K562 (cell line): Measurements from ENCODE around the gene AMBP. TPM values are rescaled to one million over a fixed set of nuclear protein-coding genes. Genes with fewer than 3 reads are reported as not detected.

Source experiments
- ATAC-seq: fragments of 200-7000 bp; cut with Tn5 transposase; 3 replicates; pipeline ENCODE4 v1.9.1; 2020; ENCODE audit warnings: moderate library complexity
- BruUV-seq: library from RNA; stranded (reverse); fragments of 400-500 nt; replicated peaks from 2 replicates; lab custom pipeline; 2021; lab: Mats Ljungman, UMichigan
- CTCF ChIA-PET: fragments of 300-600 bp; formaldehyde crosslinking; extraction: SDS; loops from one replicate; lab custom pipeline; 2021; ENCODE audit warnings: low intra/inter-chr PET ratio; lab: Yijun Ruan, JAX
- POLR2A ChIA-PET: fragments of 300-600, 350-650 bp; sonication (Branson Sonifier 250); formaldehyde crosslinking; extraction: SDS; loops from one replicate; lab custom pipeline; 2021; ENCODE audit warnings: antibody characterized with exemption, inconsistent platforms; lab: Yijun Ruan, JAX
- DNase-seq, 4 experiments: peaks; one replicate each; pipeline versions ENCODE4 v3.0.0 to v3.0.0-alpha.2; 2011 to 2018; ENCODE audit warnings: low spot score in 3 of 4, mixed read lengths in 3 of 4; ENCODE audit errors: extremely low read depth in 1 of 4
- FAIRE-seq: peaks from 2 replicates; lab custom pipeline; 2011; peaks lifted over from hg19 to GRCh38; lab: Jason Lieb, UNC
- H2AFZ ChIP-seq: 2 replicates; pipeline ENCODE4 v1.6.0; 2011; ENCODE audit warnings: low read depth, low read length, control low read depth, inconsistent platforms
- H3K27ac ChIP-seq: fragments of 200-600 bp; 3 replicates; pipeline ENCODE4 v1.8.0; 2011; ENCODE audit warnings: low read depth, mild to moderate bottlenecking, control low read depth, inconsistent platforms, low read length, moderate library complexity, mixed read lengths; ENCODE audit errors: extremely low read depth
- H3K27me3 ChIP-seq, 2 experiments: fragments of 300-600 bp in 1 of 2; 2 replicates in 1 of 2; 3 replicates in 1 of 2; pipeline versions ENCODE4 v1.6.0 to v1.8.0; 2011; ENCODE audit warnings: inconsistent platforms in 2 of 2, low read length in 2 of 2, mild to moderate bottlenecking in 1 of 2, mixed read lengths in 1 of 2, moderate library complexity in 1 of 2; ENCODE audit not compliant: control insufficient read depth in 2 of 2, insufficient read depth in 2 of 2
- H3K36me3 ChIP-seq: fragments of 300-600 bp; 3 replicates; pipeline ENCODE4 v1.8.0; 2011; ENCODE audit warnings: mild to moderate bottlenecking, low read length, inconsistent platforms; ENCODE audit not compliant: control insufficient read depth, insufficient read depth
- H3K4me1 ChIP-seq, 2 experiments: fragments of 200-600 bp in 1 of 2; replicated peaks in 1 of 2; 2 replicates in 1 of 2; 3 replicates in 1 of 2; pipeline versions ENCODE4 v1.5.1 to v1.8.0; 2011; ENCODE audit warnings: inconsistent platforms in 2 of 2, low read length in 2 of 2, mild to moderate bottlenecking in 1 of 2, mixed read lengths in 1 of 2, moderate library complexity in 1 of 2; ENCODE audit not compliant: control insufficient read depth in 2 of 2, insufficient read depth in 2 of 2
- H3K4me2 ChIP-seq: 2 replicates; pipeline ENCODE4 v1.6.1; 2011; ENCODE audit warnings: low read length, control low read depth, inconsistent platforms, mixed read lengths; ENCODE audit not compliant: insufficient read depth
- H3K4me3 ChIP-seq: fragments of 200-600 bp; sonication (generic), shearing (Covaris generic); 2 replicates; pipeline ENCODE4 v1.5.1; 2016; ENCODE audit warnings: control low read depth, inconsistent platforms
- H3K79me2 ChIP-seq: fragments of 200-600 bp; 3 replicates; pipeline ENCODE4 v1.8.0; 2011; ENCODE audit warnings: low read length, inconsistent platforms; ENCODE audit not compliant: control insufficient read depth, insufficient read depth
- H3K9ac ChIP-seq, 2 experiments: 2 replicates each; pipeline versions ENCODE4 v1.6.0 to v1.6.1; 2011; ENCODE audit warnings: low read depth in 2 of 2, low read length in 2 of 2, control low read depth in 1 of 2, inconsistent platforms in 1 of 2, mild to moderate bottlenecking in 1 of 2, mixed read lengths in 1 of 2; ENCODE audit not compliant: insufficient read depth in 1 of 2
- H3K9me1 ChIP-seq: one replicate; pipeline ENCODE4 v1.6.0; 2011; ENCODE audit warnings: inconsistent platforms, mild to moderate bottlenecking, low read length, moderate library complexity; ENCODE audit not compliant: control insufficient read depth, insufficient read depth
- H3K9me3 ChIP-seq: replicated peaks from 2 replicates; pipeline ENCODE4 v1.5.1; 2011; ENCODE audit warnings: low read depth, low read length, inconsistent platforms; ENCODE audit not compliant: control insufficient read depth, insufficient read depth
- H4K20me1 ChIP-seq: replicated peaks from 2 replicates; pipeline ENCODE4 v1.6.1; 2011; ENCODE audit warnings: low read length, inconsistent platforms, mixed read lengths; ENCODE audit not compliant: control insufficient read depth, insufficient read depth
- CREBBP ChIP-seq: IDR thresholded peaks from one replicate; pipeline ENCODE4 v1.6.1; 2012; ENCODE audit warnings: low read depth, mild to moderate bottlenecking, control low read depth, inconsistent platforms, low read length
- EHMT2 ChIP-seq: fragments of 450-650 bp; IDR thresholded peaks from 2 replicates; pipeline ENCODE4 v1.6.1; 2018; ENCODE audit warnings: antibody characterized with exemption
- FUS ChIP-seq: fragments of 200-400 bp; formaldehyde crosslinking; optimal IDR thresholded peaks from 2 replicates; pipeline ENCODE3; 2017; ENCODE audit warnings: low read depth, low read length
- HCFC1 ChIP-seq: IDR thresholded peaks from 2 replicates; pipeline ENCODE4 v1.6.1; 2012; ENCODE audit warnings: low read depth, low read length, improper control_type of control experiment
- POLR3G ChIP-seq: IDR thresholded peaks from 2 replicates; pipeline ENCODE4 v1.6.1; 2011; ENCODE audit not compliant: insufficient read length, insufficient replicate concordance; ENCODE audit errors: extremely low read depth
- SAFB ChIP-seq: fragments of 200-400 bp; formaldehyde crosslinking; IDR thresholded peaks from 2 replicates; pipeline ENCODE4 v1.6.1; 2017; ENCODE audit warnings: low read depth, low read length, borderline replicate concordance
- SP1 ChIP-seq: sonication (generic); formaldehyde crosslinking; IDR thresholded peaks from 2 replicates; pipeline ENCODE4 v1.8.1; 2022; ENCODE audit warnings: mild to moderate bottlenecking, missing genetic modification reagents
- TSC22D4 ChIP-seq: fragments of 450-650 bp; IDR thresholded peaks from 2 replicates; pipeline ENCODE4 v1.6.1; 2016; ENCODE audit warnings: missing genetic modification characterization, missing biosample characterization, control low read depth
- U2AF2 ChIP-seq: fragments of 200-400 bp; formaldehyde crosslinking; optimal IDR thresholded peaks from 2 replicates; pipeline ENCODE3; 2017; ENCODE audit warnings: low read depth, mild to moderate bottlenecking, low read length
- ZNF197 ChIP-seq: fragments of 200-800 bp; sonication (Bioruptor generic); IDR thresholded peaks from 2 replicates; pipeline ENCODE4 v1.6.1; 2016; ENCODE audit warnings: low read depth, missing genetic modification characterization, missing compliant biosample characterization
- ZNF695 ChIP-seq: fragments of 450-650 bp; formaldehyde crosslinking; IDR thresholded peaks from 2 replicates; pipeline ENCODE4 v1.4.0; 2020; ENCODE audit warnings: mild to moderate bottlenecking, moderate library complexity
- ZNF778 ChIP-seq: fragments of 450-650 bp; formaldehyde crosslinking; IDR thresholded peaks from 2 replicates; pipeline ENCODE4 v1.4.0; 2020; ENCODE audit warnings: mild to moderate bottlenecking, moderate library complexity
- WGBS: fragments of 100-300 bp; shearing (Covaris generic); methylation state at CpG from one replicate; pipeline ENCODE4 v1.1.6; 2016; ENCODE audit warnings: low coverage, mixed read lengths; ENCODE audit not compliant: insufficient coverage; ENCODE audit errors: missing lambda C conversion rate; 5-methylcytosine and 5-hydroxymethylcytosine counted together
- in situ Hi-C: fragments of 300-500 bp; cut with MboI; formaldehyde crosslinking; loops from 4 replicates; pipeline ENCODE4 v1.15.0; 2018; ENCODE audit warnings: inconsistent platforms, mixed read lengths
- intact Hi-C: fragments of 100-400 bp; cut with micrococcal nuclease; formaldehyde crosslinking; loops from 2 replicates; pipeline ENCODE4 v1.14.2; 2022
- polyA plus RNA-seq, 8 experiments: library from polyadenylated mRNA; depleted of rRNA in 4 of 8; stranded (reverse) in 5 of 8; unstranded in 3 of 8; fragments of >200 nt; fragmentation: Nextera tagmentation in 2 of 8; fragmentation: Illumina TruSeq in 1 of 8; extraction: Ambion mirVana in 2 of 8; extraction: Trizol in 1 of 8; gene quantifications; 2 replicates each; pipeline versions ENCODE4 v1.2.1 to v1.2.3, GENCODE V29; 2011 to 2014; ENCODE audit warnings: inconsistent platforms in 1 of 8, missing spikeins in 1 of 8
- total RNA-seq, 7 experiments: library from RNA; depleted of rRNA in 6 of 7; stranded (reverse); fragments of >200 nt in 6 of 7; fragmentation: Illumina TruSeq in 2 of 7; extraction: Trizol in 2 of 7; gene quantifications; 2 replicates each; pipeline versions ENCODE4 v1.2.1 to v1.2.3, GENCODE V29; 2011 to 2021; ENCODE audit warnings: low replicate concordance in 1 of 7
- TF ChIP-seq, protein P1 (sequence below): sonication (generic); formaldehyde crosslinking; IDR thresholded peaks from 2 replicates; pipeline ENCODE4 v1.9.0; 2022; ENCODE audit warnings: mild to moderate bottlenecking, missing genetic modification reagents
- TF ChIP-seq, protein P2 (sequence below): sonication (generic); formaldehyde crosslinking; IDR thresholded peaks from 2 replicates; pipeline ENCODE4 v1.8.1; 2022; ENCODE audit warnings: missing genetic modification reagents
- TF ChIP-seq, protein P3 (sequence below): fragments of 250-450 bp; sonication (Bioruptor Pico); IDR thresholded peaks from 2 replicates; pipeline ENCODE4 v1.5.1; 2021; ENCODE audit warnings: mild to moderate bottlenecking
- TF ChIP-seq, protein P4 (sequence below): fragments of 250-450 bp; sonication (Bioruptor Pico); IDR thresholded peaks from 2 replicates; pipeline ENCODE4 v1.5.0; 2021; ENCODE audit warnings: mild to moderate bottlenecking, borderline replicate concordance

AMBP gene
- total and polyA plus RNA-seq, 9 of the 15 experiments (the other 6 are each of a cell fraction or from before 2014, with no cell fraction given): 1.3 TPM; not detected in 8

DNA sequence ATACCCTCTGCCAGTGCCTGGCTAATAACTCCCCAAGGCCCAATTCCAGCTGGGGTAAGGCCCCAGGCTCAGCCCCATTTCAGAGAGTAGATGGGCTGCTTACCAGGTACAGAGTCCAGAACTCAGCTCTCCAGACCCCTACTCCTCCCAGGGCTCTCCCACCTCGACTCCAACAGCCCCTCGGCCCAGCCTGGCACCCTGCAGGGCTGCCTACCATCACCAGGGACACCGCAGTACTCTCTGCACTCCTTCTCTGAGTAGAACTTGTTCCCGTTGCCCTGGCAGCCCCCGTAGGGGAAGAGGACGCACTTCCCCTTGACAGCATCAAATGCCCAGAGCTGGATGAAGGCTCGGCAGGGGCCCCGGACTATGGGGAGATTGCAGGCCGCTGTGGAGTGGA is 17.4 kb downstream of the AMBP start:
- Histone ChIP-seq H3K9me1 (no peaks in the 10 kb centered on the region), H2AFZ (no peak overlapping the region), H3K4me2 (no peak overlapping the region), H3K9ac (no peak overlapping the region), H3K27ac (no peak overlapping the region), H3K4me1 (no peaks in the 10 kb centered on the region), H3K4me3 (no peak overlapping the region), H3K36me3 (no peaks in the 10 kb centered on the region), H4K20me1 (peaks cover 3% of the 10 kb centered on the region; the same call in 1 of the 2 replicates), H3K27me3 (peaks cover 0 to 20% of the 10 kb centered on the region in 2 experiments; a peak in 3 of 5 replicates), H3K79me2 (no peaks in the 10 kb centered on the region), H3K9me3 (no peaks in the 10 kb centered on the region)
- intact Hi-C loops: no loop called here
- POLR2A ChIA-PET: no interaction called here
- BruUV-seq: no TSS peak
- WGBS: 2% methylated on average over 9 of the region's 9 CpGs
- ATAC-seq: no peak
- CTCF ChIA-PET: no interaction called here
- in situ Hi-C loops: no loop called here
- FAIRE-seq: no peak
- no peak for DNase-seq
- TF ChIP-seq TSC22D4 (tag) (no peak), ZNF695 (no peak), POLR3G (no peak), HCFC1 (no peak), EHMT2 (no peak), SAFB (no peak), ZNF197 (CRISPR knock-in tag) (no peak), FUS (no peak), ZNF778 (CRISPR knock-in tag) (no peak), CREBBP (no peak), SP1 (CRISPR knock-in tag) (no peak), U2AF2 (no peak)
- TF ChIP-seq, protein P1, sequence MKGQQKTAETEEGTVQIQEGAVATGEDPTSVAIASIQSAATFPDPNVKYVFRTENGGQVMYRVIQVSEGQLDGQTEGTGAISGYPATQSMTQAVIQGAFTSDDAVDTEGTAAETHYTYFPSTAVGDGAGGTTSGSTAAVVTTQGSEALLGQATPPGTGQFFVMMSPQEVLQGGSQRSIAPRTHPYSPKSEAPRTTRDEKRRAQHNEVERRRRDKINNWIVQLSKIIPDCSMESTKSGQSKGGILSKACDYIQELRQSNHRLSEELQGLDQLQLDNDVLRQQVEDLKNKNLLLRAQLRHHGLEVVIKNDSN: no peak
- TF ChIP-seq, protein P2, sequence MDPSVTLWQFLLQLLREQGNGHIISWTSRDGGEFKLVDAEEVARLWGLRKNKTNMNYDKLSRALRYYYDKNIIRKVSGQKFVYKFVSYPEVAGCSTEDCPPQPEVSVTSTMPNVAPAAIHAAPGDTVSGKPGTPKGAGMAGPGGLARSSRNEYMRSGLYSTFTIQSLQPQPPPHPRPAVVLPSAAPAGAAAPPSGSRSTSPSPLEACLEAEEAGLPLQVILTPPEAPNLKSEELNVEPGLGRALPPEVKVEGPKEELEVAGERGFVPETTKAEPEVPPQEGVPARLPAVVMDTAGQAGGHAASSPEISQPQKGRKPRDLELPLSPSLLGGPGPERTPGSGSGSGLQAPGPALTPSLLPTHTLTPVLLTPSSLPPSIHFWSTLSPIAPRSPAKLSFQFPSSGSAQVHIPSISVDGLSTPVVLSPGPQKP (CRISPR knock-in tag): no peak
- TF ChIP-seq, protein P3, sequence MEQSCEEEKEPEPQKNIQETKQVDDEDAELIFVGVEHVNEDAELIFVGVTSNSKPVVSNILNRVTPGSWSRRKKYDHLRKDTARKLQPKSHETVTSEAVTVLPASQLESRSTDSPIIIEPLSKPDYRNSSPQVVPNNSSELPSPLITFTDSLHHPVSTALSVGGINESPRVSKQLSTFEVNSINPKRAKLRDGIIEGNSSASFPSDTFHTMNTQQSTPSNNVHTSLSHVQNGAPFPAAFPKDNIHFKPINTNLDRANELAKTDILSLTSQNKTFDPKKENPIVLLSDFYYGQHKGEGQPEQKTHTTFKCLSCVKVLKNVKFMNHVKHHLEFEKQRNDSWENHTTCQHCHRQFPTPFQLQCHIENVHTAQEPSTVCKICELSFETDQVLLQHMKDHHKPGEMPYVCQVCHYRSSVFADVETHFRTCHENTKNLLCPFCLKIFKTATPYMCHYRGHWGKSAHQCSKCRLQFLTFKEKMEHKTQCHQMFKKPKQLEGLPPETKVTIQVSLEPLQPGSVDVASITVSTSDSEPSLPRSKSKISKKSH: no peak
- TF ChIP-seq, protein P4, sequence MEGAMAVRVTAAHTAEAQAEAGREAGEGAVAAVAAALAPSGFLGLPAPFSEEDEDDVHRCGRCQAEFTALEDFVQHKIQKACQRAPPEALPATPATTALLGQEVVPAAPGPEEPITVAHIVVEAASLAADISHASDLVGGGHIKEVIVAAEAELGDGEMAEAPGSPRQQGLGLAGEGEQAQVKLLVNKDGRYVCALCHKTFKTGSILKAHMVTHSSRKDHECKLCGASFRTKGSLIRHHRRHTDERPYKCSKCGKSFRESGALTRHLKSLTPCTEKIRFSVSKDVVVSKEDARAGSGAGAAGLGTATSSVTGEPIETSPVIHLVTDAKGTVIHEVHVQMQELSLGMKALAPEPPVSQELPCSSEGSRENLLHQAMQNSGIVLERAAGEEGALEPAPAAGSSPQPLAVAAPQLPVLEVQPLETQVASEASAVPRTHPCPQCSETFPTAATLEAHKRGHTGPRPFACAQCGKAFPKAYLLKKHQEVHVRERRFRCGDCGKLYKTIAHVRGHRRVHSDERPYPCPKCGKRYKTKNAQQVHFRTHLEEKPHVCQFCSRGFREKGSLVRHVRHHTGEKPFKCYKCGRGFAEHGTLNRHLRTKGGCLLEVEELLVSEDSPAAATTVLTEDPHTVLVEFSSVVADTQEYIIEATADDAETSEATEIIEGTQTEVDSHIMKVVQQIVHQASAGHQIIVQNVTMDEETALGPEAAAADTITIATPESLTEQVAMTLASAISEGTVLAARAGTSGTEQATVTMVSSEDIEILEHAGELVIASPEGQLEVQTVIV: no peak
